HCT116 (cell line): Measurements from ENCODE around the gene CAMK1D. TPM values are rescaled to one million over a fixed set of nuclear protein-coding genes. Genes with fewer than 3 reads are reported as not detected.

Experiments
- ATAC-seq: fragments of 200-7000 bp; cut with Tn5 transposase; 2 replicates; pipeline ENCODE4 v1.9.1; 2020; ENCODE audit warnings: mild to moderate bottlenecking, moderate library complexity
- BruUV-seq: library from RNA; stranded (reverse); fragments of 400-500 nt; replicated peaks from 2 replicates; lab custom pipeline; 2021; lab: Mats Ljungman, UMichigan
- CTCF ChIA-PET: fragments of 300-600 bp; sonication (Branson Sonifier 250); formaldehyde crosslinking; loops from one replicate; lab custom pipeline; 2021; ENCODE audit warnings: antibody characterized with exemption; lab: Charles Lee
- POLR2A ChIA-PET: fragments of 300-600, 350-600 bp; sonication (Branson Sonifier 250); formaldehyde crosslinking; loops from one replicate; lab custom pipeline; 2021; ENCODE audit warnings: antibody characterized with exemption; lab: Charles Lee
- RAD21 ChIA-PET, 2 experiments: fragments of 300-600 bp; sonication (Branson Sonifier 250); formaldehyde crosslinking; loops; one replicate each; lab custom pipeline; 2023; ENCODE audit warnings: low total read pairs in 2 of 2; ENCODE audit not compliant: uncharacterized antibody in 2 of 2, unreplicated experiment in 2 of 2, low non-redundant PET in 1 of 2; lab: Charles Lee
- DNase-seq: peaks from one replicate; pipeline ENCODE4 v3.0.0-alpha.2; 2010; ENCODE audit warnings: low read depth, low spot score
- H2AFZ ChIP-seq: fragments of 200-600 bp; shearing (Covaris generic), sonication (generic); 2 replicates; pipeline ENCODE4 v1.6.1; 2017; ENCODE audit warnings: low read depth, mixed run types, mixed read lengths, antibody characterized with exemption, low read length; ENCODE audit not compliant: poor library complexity, severe bottlenecking
- H3K27ac ChIP-seq: 2 replicates; pipeline ENCODE4 v1.5.1; 2012; ENCODE audit warnings: low read depth, low read length
- H3K27me3 ChIP-seq: fragments of 200-600 bp; sonication (generic); 2 replicates; pipeline ENCODE4 v1.6.1; 2016; ENCODE audit warnings: mixed run types, low read length, mixed read lengths; ENCODE audit not compliant: insufficient read depth
- H3K36me3 ChIP-seq, 2 experiments: fragments of 200-500 bp in 1 of 2; fragments of 200-600 bp in 1 of 2; sonication (Bioruptor generic) in 1 of 2; sonication (generic) in 1 of 2; 2 replicates each; pipeline versions ENCODE4 v1.5.1 to v1.6.1; 2014 to 2016; ENCODE audit warnings: low read length in 2 of 2, inconsistent platforms in 1 of 2, mixed read lengths in 1 of 2, mixed run types in 1 of 2; ENCODE audit not compliant: insufficient read depth in 2 of 2, control insufficient read depth in 1 of 2
- H3K4me1 ChIP-seq, 2 experiments: fragments of 200-600 bp in 1 of 2; sonication (generic) in 1 of 2; 2 replicates each; pipeline versions ENCODE4 v1.5.1 to v1.6.1; 2012 to 2017; ENCODE audit warnings: low read length in 2 of 2, inconsistent platforms in 1 of 2, mild to moderate bottlenecking in 1 of 2, mixed read lengths in 1 of 2, mixed run types in 1 of 2, moderate library complexity in 1 of 2; ENCODE audit not compliant: insufficient read depth in 2 of 2, control insufficient read depth in 1 of 2
- H3K4me2 ChIP-seq: fragments of 200-600 bp; sonication (generic); 2 replicates; pipeline ENCODE4 v1.6.1; 2017; ENCODE audit warnings: mixed run types, low read length, mixed read lengths
- H3K4me3 ChIP-seq, 2 experiments: fragments of 200-600 bp in 1 of 2; sonication (generic) in 1 of 2; replicated peaks in 1 of 2; 2 replicates each; pipeline ENCODE4 v1.5.1; 2011 to 2016; ENCODE audit warnings: low read length in 2 of 2, control low read depth in 1 of 2, low read depth in 1 of 2, mild to moderate bottlenecking in 1 of 2, mixed read lengths in 1 of 2, mixed run types in 1 of 2
- H3K79me2 ChIP-seq: fragments of 200-600 bp; sonication (generic); 2 replicates; pipeline ENCODE4 v1.6.1; 2017; ENCODE audit warnings: mild to moderate bottlenecking, mixed run types, low read length, moderate library complexity, mixed read lengths; ENCODE audit not compliant: insufficient read depth
- H3K9ac ChIP-seq: fragments of 200-600 bp; sonication (generic); 2 replicates; pipeline ENCODE4 v1.6.1; 2016; ENCODE audit warnings: low read length, mixed read lengths
- H3K9me2 ChIP-seq: fragments of 200-600 bp; sonication (generic), shearing (Covaris generic); 2 replicates; pipeline ENCODE4 v1.6.1; 2017; ENCODE audit warnings: mixed run types, mild to moderate bottlenecking, moderate library complexity; ENCODE audit not compliant: insufficient read depth
- H3K9me3 ChIP-seq, 2 experiments: fragments of 200-500 bp in 1 of 2; fragments of 200-600 bp in 1 of 2; sonication (Bioruptor generic) in 1 of 2; sonication (generic) in 1 of 2; 2 replicates each; pipeline ENCODE4 v1.6.1; 2014 to 2017; ENCODE audit warnings: low read length in 2 of 2, mixed read lengths in 2 of 2, inconsistent platforms in 1 of 2, low read depth in 1 of 2, mild to moderate bottlenecking in 1 of 2, mixed run types in 1 of 2, moderate library complexity in 1 of 2; ENCODE audit not compliant: control insufficient read depth in 1 of 2, insufficient read depth in 1 of 2
- H4K20me1 ChIP-seq: fragments of 200-600 bp; sonication (generic), shearing (Covaris generic); 2 replicates; pipeline ENCODE4 v1.6.1; 2017; ENCODE audit warnings: mixed run types, mild to moderate bottlenecking, moderate library complexity; ENCODE audit not compliant: insufficient read depth
- CBX3 ChIP-seq: IDR thresholded peaks from 2 replicates; pipeline ENCODE4 v1.6.1; 2012; ENCODE audit warnings: low read depth
- CEBPB ChIP-seq: IDR thresholded peaks from 2 replicates; pipeline ENCODE4 v1.6.1; 2012; ENCODE audit warnings: low read depth
- CTCF ChIP-seq, 3 experiments: fragments of 200-600 bp in 1 of 3; sonication (generic) in 1 of 3; IDR thresholded peaks in 2 of 3; conservative IDR thresholded peaks in 1 of 3; 2 replicates each; pipeline ENCODE4 v1.5.1; 2012 to 2017; ENCODE audit warnings: low read depth in 2 of 3, low read length in 2 of 3, antibody characterized with exemption in 1 of 3, borderline replicate concordance in 1 of 3, control low read depth in 1 of 3, mild to moderate bottlenecking in 1 of 3, mixed read lengths in 1 of 3, mixed run types in 1 of 3, moderate library complexity in 1 of 3; ENCODE audit not compliant: insufficient read depth in 1 of 3
- EGR1 ChIP-seq: IDR thresholded peaks from 2 replicates; pipeline ENCODE4 v1.6.1; 2012; ENCODE audit warnings: low read depth
- EZH2 ChIP-seq: fragments of 200-600 bp; sonication (generic); IDR thresholded peaks from 2 replicates; pipeline ENCODE4 v1.6.1; 2017; ENCODE audit warnings: antibody characterized with exemption, mixed run types
- EZH2phosphoT487 ChIP-seq: fragments of 200-600 bp; IDR thresholded peaks from 2 replicates; pipeline ENCODE4 v1.6.1; 2018; ENCODE audit warnings: antibody characterized with exemption, borderline replicate concordance
- FOSL1 ChIP-seq: IDR thresholded peaks from 2 replicates; pipeline ENCODE4 v1.6.1; 2012; ENCODE audit warnings: low read depth
- JUND ChIP-seq: IDR thresholded peaks from 2 replicates; pipeline ENCODE4 v1.6.1; 2012
- MAX ChIP-seq: IDR thresholded peaks from 2 replicates; pipeline ENCODE4 v1.6.1; 2012
- POLR2A ChIP-seq: IDR thresholded peaks from 2 replicates; pipeline ENCODE4 v1.7.0; 2011; ENCODE audit warnings: borderline replicate concordance; ENCODE audit not compliant: insufficient read depth, insufficient read length; ENCODE audit errors: extremely low read depth
- POLR2AphosphoS5 ChIP-seq: IDR thresholded peaks from 2 replicates; pipeline ENCODE4 v1.6.1; 2011; ENCODE audit warnings: mild to moderate bottlenecking, low read depth, low read length, moderate library complexity
- RAD21 ChIP-seq: IDR thresholded peaks from 2 replicates; pipeline ENCODE4 v1.6.1; 2012; ENCODE audit warnings: low read depth, mild to moderate bottlenecking
- SIN3A ChIP-seq: IDR thresholded peaks from 2 replicates; pipeline ENCODE4 v1.6.1; 2012; ENCODE audit warnings: low read depth
- SP1 ChIP-seq: IDR thresholded peaks from 2 replicates; pipeline ENCODE4 v1.6.1; 2012; ENCODE audit warnings: low read depth
- SRF ChIP-seq: IDR thresholded peaks from 2 replicates; pipeline ENCODE4 v1.6.1; 2012; ENCODE audit warnings: low read depth
- YY1 ChIP-seq: IDR thresholded peaks from 2 replicates; pipeline ENCODE4 v1.6.1; 2011; ENCODE audit warnings: low read length, low read depth, moderate library complexity, mild to moderate bottlenecking; ENCODE audit not compliant: insufficient replicate concordance; ENCODE audit errors: extremely low read depth
- ZBTB33 ChIP-seq: IDR thresholded peaks from 2 replicates; pipeline ENCODE4 v1.6.1; 2011; ENCODE audit warnings: mild to moderate bottlenecking, low read length, moderate library complexity; ENCODE audit not compliant: insufficient replicate concordance; ENCODE audit errors: extremely low read depth
- ZFX ChIP-seq: fragments of 450-650 bp; IDR thresholded peaks from 2 replicates; pipeline ENCODE4 v1.6.1; 2017
- ZNF274 ChIP-seq: fragments of 200-500 bp; sonication (Bioruptor generic); IDR thresholded peaks from 2 replicates; pipeline ENCODE4 v1.6.1; 2014; ENCODE audit warnings: mild to moderate bottlenecking, low read depth, low read length, inconsistent platforms
- intact Hi-C: fragments of 100-400 bp; cut with micrococcal nuclease; formaldehyde crosslinking; loops from 2 replicates; pipeline ENCODE4 v1.10.0; 2022
- total RNA-seq: library from RNA; stranded (reverse); gene quantifications from one replicate; pipeline ENCODE4 v1.2.1, GENCODE V29; 2021; ENCODE audit not compliant: unreplicated experiment

The CAMK1D gene
- total RNA-seq, 1 experiment from 2014 or later = 9.6 TPM

DNA sequence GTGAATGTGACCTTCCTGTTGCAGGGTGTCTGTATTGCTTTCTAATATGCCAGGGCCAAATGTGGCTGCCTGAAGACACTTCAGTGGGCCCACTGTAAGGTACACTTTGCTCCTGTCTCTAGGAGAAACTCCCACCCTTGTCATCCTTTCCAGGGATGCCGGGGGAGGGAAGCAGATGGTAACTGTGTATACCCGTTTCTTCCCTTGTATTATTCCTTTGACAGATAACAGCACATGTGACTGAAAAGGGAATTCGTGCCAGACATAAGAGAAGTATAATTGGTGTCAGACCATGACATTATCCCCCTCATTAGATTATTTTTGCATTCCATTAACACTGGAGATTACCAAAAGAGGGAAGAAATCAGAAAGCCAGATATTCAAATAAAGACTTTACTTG, 317.7 kb downstream of the CAMK1D start:
- intact Hi-C loops = no loop called here

More for the DNA sequence above, 317.7 kb downstream of the CAMK1D start:
- Histone ChIP-seq H3K4me2 (no peak overlapping the region), H3K9me2 (no peaks in the 10 kb centered on the region), H4K20me1 (no peaks in the 10 kb centered on the region), H3K36me3 (no peaks in the 10 kb centered on the region), H3K4me3 (no peak overlapping the region), H3K4me1 (no peaks in the 10 kb centered on the region), H3K27ac (no peak overlapping the region), H3K9ac (no peak overlapping the region), H3K9me3 (no peaks in the 10 kb centered on the region), H3K27me3 (no peaks in the 10 kb centered on the region), H2AFZ (no peak overlapping the region), H3K79me2 (no peaks in the 10 kb centered on the region)
- CTCF ChIA-PET = interaction anchor here (1.8 kb wide), 1 partner anchor 11 kb away, joined by 5 read pairs; no protein-coding TSS in a partner anchor
- no peak for DNase-seq
- BruUV-seq = no TSS peak
- TF ChIP-seq SP1 = no peak
- TF ChIP-seq MAX = no peak
- no peak for TF ChIP-seq POLR2A
- no peak for TF ChIP-seq ZNF274
- no peak for TF ChIP-seq CTCF (IDR thresholded peaks at IDR 0.05 in 2 of 3, conservative IDR thresholded peaks at IDR 0.05 in 1 of 3; ENCODE audit: borderline replicate concordance in 1 of 3, insufficient read depth in 1 of 3, low read depth in 2 of 3, low read length in 2 of 3)
- no peak for TF ChIP-seq POLR2AphosphoS5
- TF ChIP-seq RAD21 = no peak
- TF ChIP-seq YY1 = no peak
- no peak for TF ChIP-seq SIN3A
- no peak for TF ChIP-seq EGR1
- TF ChIP-seq EZH2 = no peak
- no peak for TF ChIP-seq CBX3
- TF ChIP-seq CEBPB = no peak
- TF ChIP-seq SRF = no peak
- no peak for TF ChIP-seq EZH2phosphoT487
- no peak for TF ChIP-seq JUND
- no peak for TF ChIP-seq ZFX
- TF ChIP-seq FOSL1 = no peak
- TF ChIP-seq ZBTB33 = no peak
- RAD21 ChIA-PET = no interaction called here
- POLR2A ChIA-PET = no interaction called here
- no peak for ATAC-seq
